Stomach (tissue), 9 donors: ENCODE results near the gene KIRREL2. TPM values are rescaled to one million over a fixed set of nuclear protein-coding genes. Genes with fewer than 3 reads are reported as not detected.

Experiments used
- DNase-seq, 2 donors: peaks; one replicate each; pipeline versions ENCODE4 v3.0.0 to v3.0.0-alpha.2; 2013 to 2019
- H3K27ac ChIP-seq, 5 donors: fragments of 200-600 bp in 4 of 5; sonication (generic) in 4 of 5; one replicate each; pipeline ENCODE4 v1.5.1; 2013 to 2019; ENCODE audit warnings: mild to moderate bottlenecking in 1 of 5, moderate library complexity in 1 of 5
- H3K27me3 ChIP-seq, 3 donors: fragments of 200-600 bp; sonication (generic); one replicate each; pipeline ENCODE4 v1.5.1; 2017 to 2019; ENCODE audit warnings: mixed run types in 1 of 3
- H3K36me3 ChIP-seq, 4 donors: fragments of 200-600 bp; sonication (generic); 1 replicate in 3 of 4; 2 replicates in 1 of 4; pipeline ENCODE4 v1.5.1; 2016 to 2019
- H3K4me1 ChIP-seq, 4 donors: fragments of 200-600 bp; sonication (generic); one replicate each; pipeline ENCODE4 v1.5.1; 2016 to 2019
- H3K4me3 ChIP-seq, 4 donors: fragments of 200-600 bp; sonication (generic) in 3 of 4; one replicate each; pipeline ENCODE4 v1.5.1; 2016 to 2019; ENCODE audit warnings: mild to moderate bottlenecking in 1 of 4
- H3K9me3 ChIP-seq, 4 donors: fragments of 200-600 bp; sonication (generic); one replicate each; pipeline ENCODE4 v1.5.1; 2016 to 2019
- CTCF ChIP-seq, 7 experiments: fragments of 450-650 bp in 4 of 7; fragments of 200-600 bp in 3 of 7; sonication (generic) in 3 of 7; IDR thresholded peaks; one replicate each; pipeline ENCODE4 v1.5.1; 2016 to 2019; ENCODE audit warnings: antibody characterized with exemption in 7 of 7, control low read depth in 2 of 7, mild to moderate bottlenecking in 1 of 7
- EP300 ChIP-seq: sonication (generic); formaldehyde crosslinking; IDR thresholded peaks from one replicate; pipeline ENCODE4 v1.6.1; 2017; ENCODE audit warnings: antibody characterized with exemption
- POLR2A ChIP-seq, 4 donors: fragments of 450-650 bp; IDR thresholded peaks; one replicate each; pipeline ENCODE4 v1.6.1; 2016; ENCODE audit warnings: antibody characterized with exemption in 4 of 4, control low read depth in 2 of 4, mild to moderate bottlenecking in 1 of 4, moderate library complexity in 1 of 4
- POLR2AphosphoS5 ChIP-seq, 3 donors: sonication (generic); formaldehyde crosslinking; IDR thresholded peaks; one replicate each; pipeline ENCODE4 v1.6.1; 2016; ENCODE audit warnings: antibody characterized with exemption in 3 of 3
- WGBS, 5 donors: extraction: QIAGEN DNeasy Blood & Tissue Kit in 3 of 5; methylation state at CpG; one replicate each; pipeline versions ENCODE4 v1.1.5 to v1.1.7; 2013 to 2018; 5-methylcytosine and 5-hydroxymethylcytosine counted together
- intact Hi-C: fragments of 100-400 bp; cut with DNase I; formaldehyde crosslinking; loops from one replicate; pipeline ENCODE4 v1.15.1; 2023; ENCODE audit warnings: low total_unique reads
- polyA plus RNA-seq, 3 donors: library from polyadenylated mRNA; stranded (reverse); fragments of 200-250 nt; gene quantifications; one replicate each; pipeline ENCODE4 v1.2.3, GENCODE V29; 2013
- total RNA-seq, 5 donors: library from RNA; depleted of rRNA; stranded (reverse); fragments of >200 nt; gene quantifications; one replicate each; pipeline versions ENCODE4 v1.1.0 to v1.2.3, GENCODE V29; 2014 to 2016
- donor health status: healthy with polysubstance abuse.
- donor health status: Bipolar disorder and iron deficiency.
- donor health status: healthy.

KIRREL2 gene
- total and polyA plus RNA-seq, 8 donors = 0.43 to 0.73 (median 0.61) TPM; not detected in 4

DNA sequence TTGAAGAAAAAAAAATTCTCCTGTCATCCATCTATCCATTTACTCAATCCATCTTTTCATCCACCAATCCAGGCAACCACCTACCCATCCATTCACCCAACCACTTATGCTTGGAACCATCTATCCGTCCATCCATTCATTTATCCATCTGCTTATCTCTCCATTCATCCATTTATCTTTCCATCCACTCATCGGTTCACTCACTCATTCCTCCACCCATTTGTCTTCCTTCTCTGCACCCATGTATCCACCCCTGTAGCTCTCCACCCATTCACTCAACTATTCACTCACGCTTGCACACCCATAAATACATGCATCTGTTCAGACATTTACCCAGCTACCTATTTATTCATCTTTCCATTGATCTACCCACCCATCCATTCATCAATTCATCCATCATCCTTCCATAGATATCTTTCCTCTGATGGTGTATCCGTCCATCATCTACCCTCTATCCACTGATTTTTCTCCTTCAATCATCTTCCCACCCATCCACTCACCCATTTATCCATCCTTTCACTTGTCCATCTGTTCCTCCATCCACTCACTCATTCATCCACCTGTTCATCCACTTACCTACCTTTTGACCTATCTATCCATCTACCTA lies 13.9 kb upstream of the KIRREL2 start:
- TF ChIP-seq POLR2AphosphoS5 (IDR thresholded peaks at IDR 0.05) = no peak
- no peak for TF ChIP-seq EP300
- H3K27ac ChIP-seq = no peak overlapping the region
- H3K4me3 ChIP-seq = no peak overlapping the region
- intact Hi-C loops = no loop called here
- DNase-seq = no peak
- H3K27me3 ChIP-seq = peaks cover 8 to 71% (median 43%) of the 10 kb centered on the region in 3 donors
- peaks cover 13 to 32% (median 21%) of the 10 kb centered on the region in 4 donors for H3K4me1 ChIP-seq
- peaks cover 0 to 15% (median 14%) of the 10 kb centered on the region in 4 donors for H3K9me3 ChIP-seq
- H3K36me3 ChIP-seq = no peaks in the 10 kb centered on the region
- WGBS, 5 donors = 81 to 91% (median 85%) methylated on average over 4 of the region's 4 CpGs

GRCh38 chr19:35843676-35844481 lies 12.8 kb upstream of the KIRREL2 start:
- H3K4me1 ChIP-seq = peaks cover 13 to 32% (median 21%) of the 10 kb centered on the region in 4 donors
- DNase-seq = peak; percentile 56 to 64
- H3K27ac ChIP-seq = no peak overlapping the region
- H3K9me3 ChIP-seq = peaks cover 0 to 6% (median 4%) of the 10 kb centered on the region in 4 donors
- WGBS, 5 donors = 4 to 10% (median 8%) methylated on average over 26 to 42 of the region's 42 CpGs
- intact Hi-C loops = no loop called here
- TF ChIP-seq POLR2AphosphoS5 (IDR thresholded peaks at IDR 0.05) (no peak), EP300 (no peak), CTCF (IDR thresholded peaks at IDR 0.05) (no peak), POLR2A (IDR thresholded peaks at IDR 0.05) (no peak)
- H3K4me3 ChIP-seq = peak overlapping the region in 1 of 4 donors; percentile 12
- peaks cover 12 to 76% (median 48%) of the 10 kb centered on the region in 3 donors for H3K27me3 ChIP-seq
- no peaks in the 10 kb centered on the region for H3K36me3 ChIP-seq

DNA sequence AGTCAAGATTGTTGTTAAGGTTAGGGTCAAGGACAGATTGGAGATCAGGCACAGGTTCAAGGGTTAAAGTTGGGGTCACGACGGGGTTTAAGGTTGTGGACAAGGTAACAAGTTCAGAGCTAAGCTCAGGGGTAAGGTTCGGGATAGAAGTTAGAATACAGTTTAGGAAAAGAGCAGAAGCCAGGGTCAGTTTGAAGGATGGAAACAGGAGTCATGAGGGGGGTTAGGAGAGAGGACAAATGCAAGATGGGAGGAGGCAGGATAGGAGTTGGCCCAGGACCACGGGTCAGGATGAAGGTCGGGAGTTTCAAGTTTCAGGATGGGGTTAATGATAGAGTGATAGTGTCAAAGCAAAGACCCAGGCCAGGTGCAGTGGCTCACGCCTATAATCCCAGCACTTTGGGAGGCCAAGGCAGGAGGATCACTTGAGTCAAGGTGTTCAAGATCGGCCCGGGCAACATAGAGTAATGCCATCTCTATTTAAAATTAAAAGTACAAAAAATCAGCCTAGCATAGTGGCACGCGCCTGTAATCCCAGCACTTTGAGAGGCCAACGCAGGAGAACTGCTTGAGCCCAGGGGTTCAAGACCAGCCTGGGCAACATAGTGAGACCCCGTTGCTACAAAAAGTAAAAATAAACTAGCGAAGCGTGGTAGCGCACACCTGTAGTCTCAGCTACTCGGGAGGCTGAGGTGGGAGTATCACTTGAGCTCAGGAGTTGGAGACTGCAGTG lies 12.1 kb upstream of the KIRREL2 start:
- H3K4me3 ChIP-seq = peak overlapping the region in 2 of 4 donors; percentile 30 to 48
- intact Hi-C loops = no loop called here
- H3K4me1 ChIP-seq = peaks cover 13 to 32% (median 21%) of the 10 kb centered on the region in 4 donors
- no peaks in the 10 kb centered on the region for H3K9me3 ChIP-seq
- H3K27ac ChIP-seq = no peak overlapping the region
- WGBS, 5 donors = 54 to 60% (median 60%) methylated on average over 16 of the region's 16 CpGs
- no peak for DNase-seq
- H3K36me3 ChIP-seq = no peaks in the 10 kb centered on the region
- peaks cover 16 to 84% (median 53%) of the 10 kb centered on the region in 3 donors for H3K27me3 ChIP-seq
- TF ChIP-seq POLR2AphosphoS5 (IDR thresholded peaks at IDR 0.05) = no peak
- no peak for TF ChIP-seq POLR2A (IDR thresholded peaks at IDR 0.05)
- TF ChIP-seq CTCF (IDR thresholded peaks at IDR 0.05) = no peak
- no peak for TF ChIP-seq EP300

GRCh38 chr19:35845215-35846037 lies 11.3 kb upstream of the KIRREL2 start:
- H3K27ac ChIP-seq = peak overlapping the region in 1 of 5 donors; percentile 6
- TF ChIP-seq CTCF (IDR thresholded peaks at IDR 0.05) = no peak
- intact Hi-C loops = no loop called here
- DNase-seq = peak in 1 of 2 donors; percentile 66
- WGBS, 5 donors = 5 to 6% (median 6%) methylated on average over 36 to 63 of the region's 63 CpGs
- peaks cover 13 to 32% (median 21%) of the 10 kb centered on the region in 4 donors for H3K4me1 ChIP-seq
- H3K36me3 ChIP-seq = no peaks in the 10 kb centered on the region
- no peaks in the 10 kb centered on the region for H3K9me3 ChIP-seq
- H3K4me3 ChIP-seq = peak overlapping the region; percentile 26 to 48 (median 28)
- H3K27me3 ChIP-seq = peaks cover 16 to 92% (median 53%) of the 10 kb centered on the region in 3 donors
